ENCODE measurements around the gene TBC1D21. TPM values are rescaled to one million over a fixed set of nuclear protein-coding genes. Genes with fewer than 3 reads are reported as not detected.

Gene TBC1D21
- total and polyA plus RNA-seq, 2 of the 4 experiments (the other 2 are of a cell fraction) = not detected

DNA sequence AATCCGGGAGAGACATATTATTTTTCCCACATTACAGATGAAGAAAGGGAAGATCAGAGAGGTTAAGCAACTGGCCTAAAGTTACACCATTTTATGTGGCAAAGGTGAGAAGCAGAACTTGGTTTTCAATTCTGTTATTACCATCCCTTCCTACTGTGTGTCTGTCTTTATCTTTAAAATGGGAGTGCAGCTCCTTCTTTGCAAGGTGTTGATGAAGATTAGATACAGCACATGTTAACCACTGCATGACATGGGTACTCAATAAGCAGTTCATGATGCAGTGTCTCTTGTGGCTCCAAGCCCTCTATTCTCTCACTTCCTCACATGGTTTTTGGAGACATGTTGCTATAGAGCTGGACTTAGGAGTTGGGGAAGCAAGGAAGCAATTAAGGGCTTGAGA, 23.1 kb upstream of the TBC1D21 start:
- Histone ChIP-seq H3K79me1 (ENCODE audit: low read depth in 1 of 2, low read length in 2 of 2) (no peaks in the 10 kb centered on the region), H3K27me3 (ENCODE audit: control insufficient read depth, insufficient read depth, low read length) (peaks cover 44% of the 10 kb centered on the region), H3K23ac (ENCODE audit: low read depth, low read length) (no peak overlapping the region), H2BK120ac (ENCODE audit: low read depth, low read length) (no peak overlapping the region), H4K8ac (ENCODE audit: low read depth in 2 of 2, low read length in 2 of 2) (no peak overlapping the region), H3K4me3 (ENCODE audit: insufficient read depth, low read depth, low read length) (no peak overlapping the region), H4K5ac (ENCODE audit: low read depth, low read length) (no peak overlapping the region), H3K27ac (ENCODE audit: insufficient read depth, low read length) (no peak overlapping the region), H3K56ac (ENCODE audit: extremely low read depth, insufficient read depth, low read length) (no peak overlapping the region), H3K9ac (ENCODE audit: low read depth, low read length) (no peak overlapping the region), H3K9me3 (ENCODE audit: control insufficient read depth, insufficient read depth, low read length) (no peaks in the 10 kb centered on the region), H3K4me1 (ENCODE audit: control insufficient read depth, insufficient read depth, low read length) (no peaks in the 10 kb centered on the region), H2BK5ac (ENCODE audit: low read depth, low read length, poor library complexity, severe bottlenecking) (no peak overlapping the region), H3K18ac (ENCODE audit: low read depth, low read length) (no peak overlapping the region), H4K20me1 (ENCODE audit: insufficient read depth, low read length) (no peaks in the 10 kb centered on the region; the same call in 1 of the 2 replicates), H2BK15ac (ENCODE audit: low read depth, low read length) (no peak overlapping the region), H3K36me3 (ENCODE audit: control insufficient read depth, insufficient read depth, low read length) (no peaks in the 10 kb centered on the region), H2AK9ac (replicated peaks; ENCODE audit: low read depth, low read length, poor library complexity) (no peak overlapping the region), H3K9me1 (ENCODE audit: insufficient read depth, low read length) (no peaks in the 10 kb centered on the region), H2AFZ (replicated peaks; ENCODE audit: low read length, poor library complexity) (no peak overlapping the region), H4K91ac (ENCODE audit: insufficient read depth, low read depth, low read length) (no peak overlapping the region), H3K14ac (replicated peaks; ENCODE audit: low read depth, low read length) (no peak overlapping the region), H3K4me2 (ENCODE audit: low read depth, low read length) (no peak overlapping the region), H3K4ac (ENCODE audit: low read depth, low read length) (no peak overlapping the region), H2AK5ac (ENCODE audit: low read depth, low read length) (no peak overlapping the region), H2BK20ac (ENCODE audit: low read depth, low read length) (no peak overlapping the region)
- intact Hi-C loops (cut with micrococcal nuclease) (no loop called here), dilution Hi-C loops (cut with HindIII; ENCODE audit: low sequenced_read_pairs, unreplicated experiment) (no loop called here), in situ Hi-C loops (cut with MboI; ENCODE audit: low sequenced_read_pairs) (no loop called here)
- TF ChIP-seq NFE2L2 (IDR thresholded peaks at IDR 0.05; ENCODE audit: low read depth, low read length) (no peak), RCOR1 (IDR thresholded peaks at IDR 0.05; ENCODE audit: insufficient replicate concordance, low read length) (no peak), SMC3 (IDR thresholded peaks at IDR 0.05; ENCODE audit: low read depth, low read length) (no peak), FOS (IDR thresholded peaks at IDR 0.05; ENCODE audit: low read depth, low read length) (no peak), MAFK (IDR thresholded peaks at IDR 0.05; ENCODE audit: low read depth, low read length) (no peak), CEBPB (IDR thresholded peaks at IDR 0.05; ENCODE audit: low read depth, low read length) (no peak), BHLHE40 (IDR thresholded peaks at IDR 0.05; ENCODE audit: low read depth, low read length) (no peak)
- TF ChIP-seq, protein P1, sequence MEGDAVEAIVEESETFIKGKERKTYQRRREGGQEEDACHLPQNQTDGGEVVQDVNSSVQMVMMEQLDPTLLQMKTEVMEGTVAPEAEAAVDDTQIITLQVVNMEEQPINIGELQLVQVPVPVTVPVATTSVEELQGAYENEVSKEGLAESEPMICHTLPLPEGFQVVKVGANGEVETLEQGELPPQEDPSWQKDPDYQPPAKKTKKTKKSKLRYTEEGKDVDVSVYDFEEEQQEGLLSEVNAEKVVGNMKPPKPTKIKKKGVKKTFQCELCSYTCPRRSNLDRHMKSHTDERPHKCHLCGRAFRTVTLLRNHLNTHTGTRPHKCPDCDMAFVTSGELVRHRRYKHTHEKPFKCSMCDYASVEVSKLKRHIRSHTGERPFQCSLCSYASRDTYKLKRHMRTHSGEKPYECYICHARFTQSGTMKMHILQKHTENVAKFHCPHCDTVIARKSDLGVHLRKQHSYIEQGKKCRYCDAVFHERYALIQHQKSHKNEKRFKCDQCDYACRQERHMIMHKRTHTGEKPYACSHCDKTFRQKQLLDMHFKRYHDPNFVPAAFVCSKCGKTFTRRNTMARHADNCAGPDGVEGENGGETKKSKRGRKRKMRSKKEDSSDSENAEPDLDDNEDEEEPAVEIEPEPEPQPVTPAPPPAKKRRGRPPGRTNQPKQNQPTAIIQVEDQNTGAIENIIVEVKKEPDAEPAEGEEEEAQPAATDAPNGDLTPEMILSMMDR (conservative IDR thresholded peaks at IDR 0.05; ENCODE audit: low read depth, low read length) = no peak
- TF ChIP-seq, protein P2, sequence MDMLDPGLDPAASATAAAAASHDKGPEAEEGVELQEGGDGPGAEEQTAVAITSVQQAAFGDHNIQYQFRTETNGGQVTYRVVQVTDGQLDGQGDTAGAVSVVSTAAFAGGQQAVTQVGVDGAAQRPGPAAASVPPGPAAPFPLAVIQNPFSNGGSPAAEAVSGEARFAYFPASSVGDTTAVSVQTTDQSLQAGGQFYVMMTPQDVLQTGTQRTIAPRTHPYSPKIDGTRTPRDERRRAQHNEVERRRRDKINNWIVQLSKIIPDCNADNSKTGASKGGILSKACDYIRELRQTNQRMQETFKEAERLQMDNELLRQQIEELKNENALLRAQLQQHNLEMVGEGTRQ (IDR thresholded peaks at IDR 0.05; ENCODE audit: low read depth, low read length) = no peak
- no peak for ATAC-seq (ENCODE audit: low read depth)
- no TSS peak for BruUV-seq (replicated peaks)
- ChIA-PET CTCF (no interaction called here), POLR2A (ENCODE audit: unreplicated experiment) (no interaction called here)
- no CpG with 5 or more reads among the region's 1 CpG for WGBS, 2 experiments (ENCODE audit: extremely low coverage in 2 of 2, insufficient read length in 1 of 2)
- no peak for DNase-seq

All from IMR-90 (cell line).